DMS 273 treated with DMSO at 0.1 percent for 48 hours (cell line): ENCODE data around the gene CCDC188.

ENCODE experiments used
- DNase-seq: peaks from one replicate; lab custom pipeline; 2025; lab: John Stamatoyannopoulos, UW

The CCDC188 gene

DNA sequence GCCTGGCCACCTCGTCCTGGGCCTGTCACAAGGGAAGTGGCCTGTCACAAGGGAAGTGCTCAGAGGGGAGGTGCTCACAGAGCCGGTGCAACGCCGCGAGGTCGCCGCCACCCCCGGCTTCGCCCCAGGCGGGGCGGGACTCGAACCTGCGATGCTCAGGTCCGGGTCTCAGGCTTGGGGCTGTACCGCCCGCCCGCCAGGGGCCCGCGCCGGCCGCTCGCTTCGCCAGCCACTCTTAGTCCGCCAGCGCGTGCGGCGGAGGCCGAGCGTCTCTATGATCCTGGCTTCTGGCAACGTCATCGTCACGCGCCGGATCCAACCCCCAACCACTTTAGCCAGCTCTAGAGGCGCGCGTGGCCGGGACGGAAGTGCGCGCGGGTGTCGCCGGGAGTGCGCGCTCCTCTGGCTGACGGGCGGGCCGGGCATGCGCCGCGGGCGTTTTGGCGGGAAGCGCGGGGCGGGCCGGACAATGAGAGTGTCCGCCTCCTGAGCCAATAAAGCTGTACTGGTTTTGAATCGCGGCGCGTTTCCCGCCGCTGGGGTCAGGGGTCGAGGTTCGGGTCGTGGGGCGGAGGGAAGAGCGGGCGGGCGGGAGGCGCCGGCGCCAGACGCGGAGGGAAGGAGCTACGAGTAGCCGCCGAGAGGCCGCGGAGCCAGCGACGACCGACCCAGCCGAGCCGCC, 33.8 kb downstream of the CCDC188 start, which contains the start of gene TRMT2A:
TRMT2A (minus strand) TSS at position 276 of the 682 bp plus-strand sequence. CDS start 320 bp downstream, outside the sequence.
- peak; percentile 84 for DNase-seq

DNA sequence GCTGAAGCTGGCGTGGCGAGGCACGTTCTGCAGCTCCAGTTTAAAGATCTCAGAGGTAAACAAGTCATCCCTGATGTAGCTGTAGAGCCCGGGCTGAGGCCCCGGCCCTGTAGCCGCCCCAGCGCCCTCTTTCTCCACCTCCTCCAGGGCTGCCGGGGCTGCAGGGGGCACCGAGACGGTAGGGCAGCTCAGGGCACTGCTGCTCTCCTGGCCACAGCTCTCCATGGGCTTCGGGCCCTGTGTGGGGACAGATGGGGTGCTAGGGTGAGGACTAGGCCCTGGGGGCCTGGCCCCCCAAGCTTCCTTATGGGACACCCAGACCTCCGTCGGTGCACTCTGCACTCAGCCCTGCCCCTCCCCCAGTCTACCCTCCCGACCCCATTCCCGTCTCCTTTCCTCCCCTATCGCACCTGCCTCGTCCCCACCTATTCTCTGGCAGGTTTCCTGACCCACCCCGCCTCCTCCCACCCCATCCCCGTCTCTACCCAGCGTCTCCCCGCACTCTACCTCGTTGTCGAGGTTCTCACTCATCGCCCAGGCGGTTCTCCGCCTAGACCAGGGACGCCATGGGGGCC, 34.4 kb downstream of the CCDC188 start:
- no peak for DNase-seq

DNA sequence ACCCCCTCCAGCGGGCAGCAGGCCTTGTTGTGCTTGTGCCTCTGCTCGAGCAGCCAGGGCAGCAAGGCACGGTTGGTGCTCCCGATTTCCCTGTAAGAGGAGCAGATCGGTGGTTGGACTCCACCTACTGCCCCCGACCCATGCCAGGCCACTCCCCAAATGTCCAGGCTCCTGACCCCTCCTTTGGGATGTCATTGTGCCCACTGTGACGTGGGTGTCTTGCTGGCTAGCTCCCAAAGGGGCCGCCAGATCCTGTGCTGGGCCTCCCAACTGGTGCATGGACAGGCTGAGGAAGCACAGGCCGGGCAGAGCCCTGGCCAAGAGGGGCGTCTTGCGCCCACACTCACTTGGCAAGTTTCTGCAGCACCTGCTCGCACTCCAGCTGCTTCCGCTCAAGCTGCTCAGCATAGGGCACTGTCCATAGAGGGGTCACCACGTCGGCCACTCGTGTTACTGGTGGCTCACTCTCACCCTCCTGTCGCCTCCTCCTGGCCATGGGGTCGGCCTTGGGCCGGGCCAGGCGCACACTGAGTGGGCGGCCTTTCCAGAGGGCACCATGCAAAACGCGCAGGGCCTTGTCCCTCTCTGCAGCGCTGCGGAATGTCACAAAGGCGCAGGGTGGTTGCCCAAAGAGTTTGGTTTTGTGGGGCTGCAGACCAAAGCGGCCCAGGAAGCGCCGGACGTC, 35.0 kb downstream of the CCDC188 start, which contains the start of gene RANBP1:
RANBP1 (plus strand) TSS at position 414 of the 685 bp plus-strand sequence; CDS start at position 495, 81 bp downstream.
- DNase-seq, result no peak

DNA sequence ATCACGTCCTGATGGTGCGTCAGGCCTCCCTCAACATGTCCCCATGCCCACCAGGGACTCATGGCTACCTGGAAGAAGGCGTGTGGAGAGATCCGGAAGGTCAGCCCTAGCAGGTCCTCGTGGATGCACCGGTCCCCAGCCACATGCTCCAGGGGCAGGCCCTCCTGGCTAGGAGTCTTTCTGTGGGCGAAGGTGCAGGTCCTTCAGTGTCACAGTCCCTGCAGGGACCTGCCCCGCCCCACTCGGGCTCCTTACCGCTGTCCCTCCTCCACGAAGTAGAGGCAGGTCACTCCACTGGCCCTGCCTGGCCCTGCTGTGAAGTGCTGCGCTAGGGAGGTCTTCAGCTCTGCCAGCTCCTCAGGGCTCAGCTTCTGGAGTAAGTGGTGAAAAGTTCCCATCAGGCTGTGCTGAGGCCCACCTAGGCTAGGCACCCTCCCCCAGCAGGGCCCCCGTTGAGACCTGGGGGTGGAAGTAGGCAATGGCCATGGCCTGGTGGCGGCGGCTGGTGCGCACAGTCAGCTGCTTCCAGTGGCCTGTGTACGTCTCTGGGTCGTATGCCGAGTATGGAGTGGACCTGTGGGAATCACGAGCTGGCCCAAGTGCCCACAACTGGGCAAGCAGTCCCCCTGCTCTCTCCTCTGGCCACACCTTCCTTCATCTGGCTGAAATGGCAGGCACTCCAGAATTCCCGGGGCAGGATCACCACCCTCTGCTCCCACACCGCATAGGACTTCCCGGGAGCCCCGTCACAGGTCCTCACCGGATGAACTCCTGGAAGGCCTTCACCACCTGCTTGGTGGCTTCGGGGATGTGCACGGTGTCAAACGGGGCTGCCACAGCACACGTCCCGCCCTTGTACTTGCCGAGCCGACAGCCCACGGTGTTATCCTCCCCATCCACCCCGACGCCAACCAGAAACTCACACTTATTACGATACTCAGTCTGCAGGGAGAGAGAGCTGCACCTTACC, 36.1 kb downstream of the CCDC188 start:
- no peak for DNase-seq

DNA sequence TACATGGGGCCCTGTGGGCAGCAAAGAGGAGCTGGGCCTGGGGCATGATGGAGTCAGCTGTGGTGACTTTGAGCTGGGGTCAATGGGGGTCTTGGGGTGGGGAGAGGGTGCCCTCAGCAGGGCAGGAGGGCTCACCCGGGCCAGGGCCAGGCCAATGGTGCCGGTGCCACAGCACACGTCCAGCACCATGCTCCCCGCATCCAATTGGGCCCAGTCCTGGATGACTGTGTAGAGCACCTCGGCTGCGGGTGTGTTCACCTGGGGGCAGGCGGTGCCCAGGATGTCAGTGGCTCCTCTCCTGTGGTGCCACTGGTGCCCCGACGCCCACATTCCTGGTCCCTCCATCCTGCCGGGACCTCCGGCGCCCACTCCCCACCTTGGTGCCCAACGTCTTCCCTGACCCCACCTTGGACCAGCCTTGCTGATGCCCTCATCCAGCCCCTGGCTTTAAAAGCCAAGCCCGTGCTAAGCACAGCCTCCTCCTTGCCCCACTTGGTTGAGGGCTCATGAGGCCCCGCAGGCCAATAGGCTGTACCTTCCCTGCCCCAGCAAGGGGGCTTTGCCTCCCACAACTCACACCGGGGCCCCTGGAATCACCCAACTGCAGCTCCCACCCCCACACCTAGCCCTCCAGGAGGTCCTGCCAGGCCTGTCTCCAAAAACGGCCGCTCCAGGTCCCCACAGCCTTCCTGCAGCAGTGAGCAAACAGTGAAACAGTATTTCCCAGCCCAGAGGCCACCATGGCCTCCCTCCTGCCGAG, 37.1 kb downstream of the CCDC188 start:
- DNase-seq, result no peak

DNA sequence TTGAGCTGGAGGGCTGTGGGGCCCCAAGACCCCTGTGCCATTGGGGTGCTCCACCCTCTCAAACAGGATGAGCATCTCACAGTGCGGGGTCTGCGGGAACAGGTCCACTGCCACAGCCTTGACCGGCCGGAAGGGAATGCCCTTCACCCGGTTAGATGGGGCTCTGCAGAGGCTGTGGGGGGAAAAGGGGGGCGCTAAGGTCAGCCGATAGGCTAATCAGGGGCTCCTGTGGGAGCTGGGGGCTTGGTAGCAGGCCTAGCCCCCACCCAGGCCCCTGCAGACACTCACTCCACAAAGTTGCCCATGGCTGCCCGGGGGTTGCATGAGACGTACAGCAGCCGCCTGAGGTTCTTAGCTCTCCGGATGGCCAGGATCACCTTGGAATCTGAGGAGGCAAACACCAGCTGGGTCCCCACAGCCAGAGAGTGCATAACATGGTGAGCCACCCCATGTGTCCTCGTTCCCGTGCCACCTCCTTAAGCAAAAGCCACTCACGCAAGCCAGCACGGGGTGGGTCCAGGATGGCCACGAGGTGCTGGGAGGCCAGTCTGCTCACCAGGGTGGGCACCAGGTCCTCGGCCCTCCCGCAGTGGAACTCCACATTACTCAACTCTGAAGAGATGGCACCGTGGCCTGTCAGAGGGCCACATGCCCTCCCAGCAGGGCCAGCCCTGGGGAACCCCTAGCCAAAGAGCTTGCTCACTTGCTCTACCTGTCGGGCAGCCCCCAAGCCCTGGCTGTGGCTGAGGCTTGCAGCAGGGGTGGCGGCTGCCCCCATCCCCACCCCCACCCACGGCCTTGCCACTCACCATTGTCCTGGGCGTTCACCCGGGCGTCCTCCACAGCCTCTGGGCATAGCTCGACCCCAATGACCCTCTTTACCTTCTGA, 38.0 kb downstream of the CCDC188 start:
- no peak for DNase-seq

DNA sequence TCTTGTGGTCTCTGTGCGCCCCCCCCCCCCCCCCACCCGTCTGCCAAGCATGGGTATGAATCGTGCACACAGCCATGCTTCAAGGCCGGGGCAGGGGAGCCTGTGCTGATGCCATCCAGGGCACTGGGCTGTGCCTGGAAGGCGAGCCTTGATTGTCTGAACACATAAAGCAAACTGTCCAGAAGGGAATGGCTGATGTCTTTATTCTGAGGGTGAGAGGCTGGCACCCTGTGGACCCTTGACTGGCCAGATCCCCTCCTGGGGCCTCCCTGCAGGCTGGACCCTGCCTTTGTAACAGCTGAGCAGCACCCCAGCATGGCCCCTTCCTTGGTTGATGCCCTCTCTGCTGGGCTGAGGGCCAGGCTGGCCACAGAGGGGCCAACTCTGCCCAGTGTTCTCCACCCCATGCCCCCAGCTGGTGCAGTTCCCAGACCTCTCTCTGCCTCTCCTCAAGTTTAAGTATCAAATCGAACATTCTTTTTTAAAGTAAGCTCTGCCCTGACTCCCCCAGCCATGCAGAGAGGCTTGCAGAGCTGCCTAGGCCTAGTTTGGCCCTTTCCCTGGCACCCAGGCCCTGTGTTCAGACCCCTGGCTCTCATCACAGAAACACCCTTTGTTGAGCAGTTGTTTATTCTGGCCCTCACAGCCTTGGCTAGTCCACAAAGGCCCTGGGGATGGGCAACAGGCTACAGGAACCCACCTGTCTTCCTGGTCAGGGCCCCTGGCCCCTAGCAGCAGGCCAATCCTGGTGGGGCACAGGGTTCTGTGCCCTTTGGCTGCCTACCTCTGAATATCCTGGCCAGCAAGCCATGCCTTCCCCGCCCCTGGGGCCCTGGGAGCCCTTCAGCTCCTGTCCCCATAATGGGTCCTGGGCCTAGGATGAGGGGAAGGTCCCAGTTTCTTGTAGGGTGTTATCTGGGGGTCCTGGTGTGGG, 38.9 kb downstream of the CCDC188 start:
- DNase-seq, result no peak

DNA sequence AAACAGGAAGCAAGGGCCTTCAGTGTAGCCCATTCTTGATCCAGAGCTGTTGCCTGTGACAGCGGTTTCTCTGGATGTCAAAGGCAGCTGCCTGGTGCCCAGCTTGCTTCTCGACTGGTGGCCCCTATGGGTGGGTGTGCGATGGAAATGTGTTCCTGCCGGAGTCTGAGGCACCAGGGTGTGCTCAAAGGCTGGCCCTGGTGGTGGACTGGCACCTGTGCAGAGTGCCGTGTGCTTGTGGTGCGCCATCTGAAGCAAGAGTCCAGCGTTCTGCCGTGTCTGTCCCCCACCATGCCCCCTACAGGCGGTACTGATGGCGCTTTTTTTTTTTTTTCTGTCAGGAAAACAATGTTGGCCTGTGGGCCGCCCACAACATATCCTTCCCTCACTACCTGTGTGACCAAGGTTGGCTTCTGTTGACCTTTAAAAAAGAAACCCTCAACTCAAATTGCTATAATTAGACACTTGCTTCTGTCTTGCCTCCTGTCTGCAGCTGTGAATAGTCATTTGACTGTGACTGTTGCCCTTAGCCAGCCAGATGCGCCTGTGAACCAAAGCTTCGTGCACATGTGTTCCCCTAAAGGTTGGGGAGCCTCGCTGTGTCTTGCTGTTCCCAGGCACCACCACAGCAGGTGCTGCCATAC, 39.7 kb downstream of the CCDC188 start:
- no peak for DNase-seq

DNA sequence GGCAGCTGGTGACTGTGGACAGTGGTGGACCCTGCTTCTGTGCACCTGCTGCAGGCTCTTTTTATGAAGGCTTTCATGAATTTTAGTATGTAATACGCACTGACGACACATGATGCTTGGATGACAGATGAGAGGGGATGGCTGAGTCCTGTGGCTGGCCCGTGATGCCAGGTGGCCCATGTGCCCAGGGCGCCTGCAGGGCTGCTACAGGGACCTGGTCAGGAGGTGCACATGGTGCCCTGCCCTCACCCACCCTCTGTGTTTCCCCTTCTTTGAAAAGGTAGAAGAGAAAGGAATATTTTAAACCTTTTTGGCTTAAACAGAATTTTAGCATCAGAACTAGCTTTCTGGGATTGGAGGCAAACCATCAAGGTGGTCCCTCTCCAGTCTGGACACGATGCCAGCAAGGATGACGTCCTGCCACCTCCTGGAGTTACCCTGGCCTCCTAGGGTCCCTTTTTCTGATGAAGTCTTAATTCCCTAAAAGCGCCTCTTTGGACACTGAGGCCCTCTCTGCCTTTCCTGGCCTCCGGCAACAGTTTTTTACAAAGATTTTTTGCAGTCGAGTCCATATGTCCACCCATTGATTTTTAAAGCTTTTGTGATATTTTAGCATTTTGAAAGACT, 40.4 kb downstream of the CCDC188 start:
- no peak for DNase-seq

DNA sequence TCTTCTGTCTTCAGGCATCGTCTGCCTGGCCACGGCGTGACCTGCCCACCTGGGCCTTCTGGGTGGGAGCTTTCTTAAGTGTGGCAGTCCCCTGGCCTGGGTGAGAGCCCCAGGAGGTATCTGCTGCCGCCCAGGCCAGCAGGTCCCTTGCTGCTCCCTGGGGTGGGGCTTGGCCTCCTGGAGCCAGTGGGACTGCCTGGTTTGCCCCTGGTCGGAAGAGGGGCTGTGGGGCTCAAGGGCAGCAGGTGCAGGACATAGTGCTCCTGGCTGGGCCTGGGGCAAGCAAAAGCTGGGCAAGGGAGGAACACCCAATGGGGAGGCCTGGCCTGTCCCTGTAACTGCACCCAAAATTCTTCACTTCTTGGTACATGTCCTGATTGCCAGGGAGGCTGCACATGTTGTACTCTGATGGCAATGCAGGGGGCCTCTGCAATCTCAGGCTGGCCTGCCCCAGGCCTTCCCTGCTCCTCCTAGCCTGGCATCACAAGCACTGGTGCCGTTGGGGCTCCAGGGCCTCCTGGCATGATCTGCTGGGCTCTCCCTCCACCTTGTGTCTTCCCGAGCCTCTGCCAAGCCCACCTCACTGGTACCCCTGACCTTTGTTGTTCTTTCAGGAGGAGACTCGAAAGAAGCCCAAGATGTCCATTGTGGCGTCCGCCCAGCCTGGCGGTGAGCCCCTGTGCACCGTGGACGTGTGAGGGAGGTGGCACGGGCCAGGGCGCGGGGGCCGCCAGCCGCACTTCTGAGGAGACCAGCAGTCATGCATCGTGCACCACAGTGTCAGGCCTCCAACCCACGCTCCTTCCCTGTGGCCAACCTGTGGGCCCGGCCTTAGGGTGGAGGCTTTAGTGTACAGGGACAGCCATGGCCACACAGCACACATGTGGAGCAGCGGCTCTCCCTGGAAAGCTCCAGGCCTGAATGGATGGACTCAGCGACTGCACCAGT, 41.2 kb downstream of the CCDC188 start:
- DNase-seq, result no peak

DNA sequence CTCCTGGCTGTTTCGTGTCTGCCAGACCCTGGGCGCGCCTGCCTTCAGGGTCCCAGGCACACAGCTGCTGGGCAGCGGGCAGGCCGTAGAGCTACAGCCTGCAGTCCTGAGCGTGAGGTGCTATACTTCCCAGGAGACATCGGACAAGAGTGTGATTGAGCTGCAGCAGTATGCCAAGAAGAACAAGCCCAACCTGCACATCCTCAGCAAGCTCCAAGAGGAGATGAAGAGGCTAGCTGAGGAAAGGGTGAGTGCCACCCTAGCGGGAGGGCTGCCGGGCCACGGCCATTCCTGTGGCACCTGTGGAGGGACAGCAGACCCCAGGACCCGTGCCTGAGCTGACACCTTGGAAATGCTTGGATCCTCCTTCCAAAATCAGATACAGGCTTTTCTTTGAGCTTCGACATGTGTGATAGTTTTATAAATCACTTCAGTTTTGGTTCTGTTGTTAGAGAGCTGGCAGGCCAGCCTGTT, 42.1 kb downstream of the CCDC188 start:
- no peak for DNase-seq

DNA sequence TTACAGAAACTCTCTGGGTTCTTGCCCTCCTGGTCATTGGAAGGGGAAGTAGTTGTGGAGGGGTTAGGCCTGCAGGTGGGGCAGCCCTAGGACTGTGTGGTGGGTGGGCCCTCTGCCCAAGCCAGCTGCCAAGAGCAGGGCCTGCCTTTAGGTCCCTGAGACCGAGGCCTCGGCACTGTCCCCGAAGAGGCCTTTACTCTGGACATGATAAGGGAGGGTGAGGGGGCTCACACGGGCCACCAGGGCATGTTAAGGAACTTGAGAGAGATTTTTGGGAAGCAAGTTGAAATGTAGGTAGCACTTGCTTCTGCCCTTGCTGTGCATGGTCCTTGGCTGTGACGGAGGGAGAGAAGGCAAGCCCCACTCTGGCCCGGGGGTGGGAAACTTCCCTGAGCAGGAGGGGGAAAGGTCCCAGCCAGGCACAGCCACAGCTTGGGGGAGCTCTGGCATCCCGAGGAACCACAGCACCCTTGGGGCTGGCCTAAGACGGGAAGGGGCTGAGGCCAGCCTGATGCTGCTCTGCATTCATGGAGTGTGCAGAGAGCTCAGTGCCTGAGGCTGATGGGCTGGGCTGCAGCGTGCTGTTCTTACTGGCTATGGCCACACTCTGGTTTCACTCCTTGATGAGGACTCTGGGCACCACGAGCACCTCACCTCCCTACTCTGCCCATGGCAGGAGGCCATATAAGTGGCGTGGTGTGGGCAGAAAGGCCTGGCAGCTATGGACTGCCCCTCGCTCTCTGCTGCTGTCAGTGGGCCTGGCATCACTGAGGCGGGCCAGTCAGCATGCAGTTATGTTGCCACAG, 42.7 kb downstream of the CCDC188 start:
- no peak for DNase-seq

DNA sequence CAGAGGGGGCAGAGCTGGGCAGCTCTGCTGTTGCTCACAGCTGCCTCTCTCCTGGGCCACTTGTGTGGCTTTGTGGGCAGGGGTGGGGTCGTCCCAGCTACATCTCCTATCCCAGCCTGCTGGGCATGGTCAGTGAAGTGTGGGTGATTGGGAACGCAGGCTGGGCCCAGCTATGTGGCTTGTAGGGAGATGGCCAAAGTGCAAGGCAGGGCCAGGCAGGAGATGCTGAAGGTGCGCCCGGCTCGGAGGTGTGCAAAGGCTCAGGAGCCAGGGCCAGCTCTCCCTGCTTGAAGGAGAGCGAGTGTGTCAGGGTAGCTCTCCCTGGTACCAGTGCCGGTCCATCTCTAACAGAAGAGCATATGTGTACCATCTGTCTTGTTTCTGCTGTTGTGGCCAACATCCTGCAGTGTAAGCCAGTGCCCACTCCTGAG, 43.4 kb downstream of the CCDC188 start:
- DNase-seq, result no peak

DNA sequence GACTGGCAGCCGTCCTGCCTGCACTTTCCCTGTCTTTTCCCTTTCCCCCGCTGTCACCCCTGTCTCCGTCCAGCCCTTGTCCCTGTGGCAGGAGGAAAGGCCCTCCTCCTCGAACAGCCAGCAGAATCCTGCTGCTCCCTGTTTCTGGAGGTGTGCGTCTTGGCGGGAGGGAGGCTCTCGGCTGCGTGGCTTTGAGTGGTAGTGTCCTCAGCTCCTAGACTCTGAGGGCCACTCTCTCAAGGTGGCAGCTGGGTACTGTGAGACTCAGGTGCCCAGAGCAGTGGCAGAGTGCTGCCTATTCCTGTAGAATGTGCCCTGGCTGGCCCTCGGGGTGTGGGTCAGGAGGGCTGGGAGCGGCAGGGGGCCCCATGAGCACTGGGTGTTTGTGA, 44.0 kb downstream of the CCDC188 start:
- DNase-seq, result no peak

DNA sequence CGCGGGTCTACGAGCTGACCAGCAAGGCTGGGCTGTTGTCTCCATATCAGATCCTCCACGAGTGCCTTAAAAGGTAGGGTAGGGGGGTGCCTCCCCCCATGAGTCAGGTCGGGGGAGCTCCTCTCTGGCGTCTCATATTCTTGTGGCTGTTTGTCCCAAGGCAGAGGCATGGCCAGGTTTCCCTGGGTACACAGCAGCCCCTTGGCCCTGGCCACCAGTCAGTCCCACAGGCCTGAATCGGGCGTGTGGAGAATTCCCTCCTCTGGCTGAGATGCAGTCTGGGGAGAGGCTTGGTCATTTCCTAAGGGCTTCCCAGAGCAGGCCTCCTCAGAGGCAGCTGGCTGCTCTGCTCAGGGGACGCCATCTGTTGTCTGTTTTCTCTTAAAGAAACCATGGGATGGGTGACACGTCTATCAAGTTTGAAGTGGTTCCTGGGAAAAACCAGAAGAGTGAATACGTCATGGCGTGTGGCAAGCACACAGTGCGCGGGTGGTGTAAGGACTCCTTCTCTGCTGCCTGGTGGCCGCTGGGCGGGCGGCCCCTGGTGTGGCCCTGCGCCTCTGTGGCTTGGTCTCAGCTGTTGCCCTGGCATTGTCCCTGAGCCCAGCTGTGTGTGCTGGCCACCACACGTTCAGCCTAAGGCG, 44.5 kb downstream of the CCDC188 start:
- no peak for DNase-seq
